ENCODE results near the gene PGD. TPM values are rescaled to one million over a fixed set of nuclear protein-coding genes. Genes with fewer than 3 reads are reported as not detected.

PGD gene
- total RNA-seq: 31.8 and 168 TPM in 2 replicates

GRCh38 chr1:10398734-10399443, at the start of gene PGD:
Gene PGD (plus strand): TSS chr1:10399064. CDS start chr1:10399118, 54 bp downstream.

GRCh38 chr1:10430216-10431069, 31.6 kb downstream of the PGD start, which contains the start of gene CENPS:
Gene CENPS (plus strand): TSS chr1:10430433. CDS start chr1:10430518, 85 bp downstream.

GRCh38 chr1:10449751-10450150, 50.9 kb downstream of the PGD start, which contains the start of gene CORT:
Gene CORT (plus strand): TSS chr1:10450031. CDS start chr1:10450224, 193 bp downstream.

Other genes with a start within 250 kb of the PGD start
- 32.7 and 52.7 TPM in 2 replicates for gene KIF1B, start 188.5 kb upstream of the PGD start, total RNA-seq
- 10.1 and 10.3 TPM in 2 replicates for gene CENPS, start 31.4 kb downstream of the PGD start, total RNA-seq
- gene CORT, start 51.0 kb downstream of the PGD start, total RNA-seq: 0.18 TPM in 1 of 2 replicates, not detected in the other
- gene DFFA, start 73.5 kb downstream of the PGD start, total RNA-seq: 36.8 and 48.4 TPM in 2 replicates
- gene PEX14, start 75.9 kb downstream of the PGD start, total RNA-seq: 11.0 and 18.0 TPM in 2 replicates